HCT116 (cell line): ENCODE data around the gene GRK1.

ENCODE experiments used
- CBX3 ChIP-seq: IDR thresholded peaks from 2 replicates; pipeline ENCODE4 v1.6.1; 2012; ENCODE audit warnings: low read depth
- EZH2 ChIP-seq: fragments of 200-600 bp; sonication (generic); IDR thresholded peaks from 2 replicates; pipeline ENCODE4 v1.6.1; 2017; ENCODE audit warnings: antibody characterized with exemption, mixed run types
- EZH2phosphoT487 ChIP-seq: fragments of 200-600 bp; IDR thresholded peaks from 2 replicates; pipeline ENCODE4 v1.6.1; 2018; ENCODE audit warnings: antibody characterized with exemption, borderline replicate concordance
- JUND ChIP-seq: IDR thresholded peaks from 2 replicates; pipeline ENCODE4 v1.6.1; 2012
- POLR2AphosphoS5 ChIP-seq: IDR thresholded peaks from 2 replicates; pipeline ENCODE4 v1.6.1; 2011; ENCODE audit warnings: mild to moderate bottlenecking, low read depth, low read length, moderate library complexity
- YY1 ChIP-seq: IDR thresholded peaks from 2 replicates; pipeline ENCODE4 v1.6.1; 2011; ENCODE audit warnings: low read length, low read depth, moderate library complexity, mild to moderate bottlenecking; ENCODE audit not compliant: insufficient replicate concordance; ENCODE audit errors: extremely low read depth
- TF ChIP-seq, protein P1 (sequence below), 3 experiments: fragments of 200-600 bp in 1 of 3; sonication (generic) in 1 of 3; IDR thresholded peaks in 2 of 3; conservative IDR thresholded peaks in 1 of 3; 2 replicates each; pipeline ENCODE4 v1.5.1; 2012 to 2017; ENCODE audit warnings: low read depth in 2 of 3, low read length in 2 of 3, antibody characterized with exemption in 1 of 3, borderline replicate concordance in 1 of 3, control low read depth in 1 of 3, mild to moderate bottlenecking in 1 of 3, mixed read lengths in 1 of 3, mixed run types in 1 of 3, moderate library complexity in 1 of 3; ENCODE audit not compliant: insufficient read depth in 1 of 3
- TF ChIP-seq, protein P2 (sequence below): IDR thresholded peaks from 2 replicates; pipeline ENCODE4 v1.6.1; 2012
- TF ChIP-seq, protein P3 (sequence below): IDR thresholded peaks from 2 replicates; pipeline ENCODE4 v1.6.1; 2012; ENCODE audit warnings: low read depth

DNA sequence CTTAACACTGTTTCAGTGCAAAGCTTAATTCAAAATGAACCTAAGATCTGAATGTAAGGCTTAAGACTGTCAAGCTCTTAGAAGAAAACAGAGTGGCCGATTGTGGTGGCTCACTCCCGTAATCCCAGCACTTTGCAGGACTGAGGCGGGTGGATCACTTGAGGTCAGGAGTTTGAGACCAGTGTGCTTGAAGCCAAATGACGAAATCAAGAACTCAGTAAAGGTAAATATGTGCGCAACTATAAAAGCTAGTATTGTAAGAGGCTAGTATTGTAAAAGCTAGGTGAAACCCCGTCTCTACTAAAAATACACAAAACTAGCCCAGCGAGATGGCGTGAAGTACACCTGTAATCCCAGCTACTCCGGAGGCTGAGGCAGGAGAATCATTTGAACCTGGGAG is 21.7 kb upstream of the GRK1 start:
- TF ChIP-seq, protein P1, sequence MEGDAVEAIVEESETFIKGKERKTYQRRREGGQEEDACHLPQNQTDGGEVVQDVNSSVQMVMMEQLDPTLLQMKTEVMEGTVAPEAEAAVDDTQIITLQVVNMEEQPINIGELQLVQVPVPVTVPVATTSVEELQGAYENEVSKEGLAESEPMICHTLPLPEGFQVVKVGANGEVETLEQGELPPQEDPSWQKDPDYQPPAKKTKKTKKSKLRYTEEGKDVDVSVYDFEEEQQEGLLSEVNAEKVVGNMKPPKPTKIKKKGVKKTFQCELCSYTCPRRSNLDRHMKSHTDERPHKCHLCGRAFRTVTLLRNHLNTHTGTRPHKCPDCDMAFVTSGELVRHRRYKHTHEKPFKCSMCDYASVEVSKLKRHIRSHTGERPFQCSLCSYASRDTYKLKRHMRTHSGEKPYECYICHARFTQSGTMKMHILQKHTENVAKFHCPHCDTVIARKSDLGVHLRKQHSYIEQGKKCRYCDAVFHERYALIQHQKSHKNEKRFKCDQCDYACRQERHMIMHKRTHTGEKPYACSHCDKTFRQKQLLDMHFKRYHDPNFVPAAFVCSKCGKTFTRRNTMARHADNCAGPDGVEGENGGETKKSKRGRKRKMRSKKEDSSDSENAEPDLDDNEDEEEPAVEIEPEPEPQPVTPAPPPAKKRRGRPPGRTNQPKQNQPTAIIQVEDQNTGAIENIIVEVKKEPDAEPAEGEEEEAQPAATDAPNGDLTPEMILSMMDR (IDR thresholded peaks at IDR 0.05 in 2 of 3, conservative IDR thresholded peaks at IDR 0.05 in 1 of 3; ENCODE audit: borderline replicate concordance in 1 of 3, insufficient read depth in 1 of 3, low read depth in 2 of 3, low read length in 2 of 3): no peak
- TF ChIP-seq EZH2: no peak
- TF ChIP-seq, protein P2, sequence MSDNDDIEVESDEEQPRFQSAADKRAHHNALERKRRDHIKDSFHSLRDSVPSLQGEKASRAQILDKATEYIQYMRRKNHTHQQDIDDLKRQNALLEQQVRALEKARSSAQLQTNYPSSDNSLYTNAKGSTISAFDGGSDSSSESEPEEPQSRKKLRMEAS: no peak
- no peak for TF ChIP-seq POLR2AphosphoS5
- TF ChIP-seq, protein P3, sequence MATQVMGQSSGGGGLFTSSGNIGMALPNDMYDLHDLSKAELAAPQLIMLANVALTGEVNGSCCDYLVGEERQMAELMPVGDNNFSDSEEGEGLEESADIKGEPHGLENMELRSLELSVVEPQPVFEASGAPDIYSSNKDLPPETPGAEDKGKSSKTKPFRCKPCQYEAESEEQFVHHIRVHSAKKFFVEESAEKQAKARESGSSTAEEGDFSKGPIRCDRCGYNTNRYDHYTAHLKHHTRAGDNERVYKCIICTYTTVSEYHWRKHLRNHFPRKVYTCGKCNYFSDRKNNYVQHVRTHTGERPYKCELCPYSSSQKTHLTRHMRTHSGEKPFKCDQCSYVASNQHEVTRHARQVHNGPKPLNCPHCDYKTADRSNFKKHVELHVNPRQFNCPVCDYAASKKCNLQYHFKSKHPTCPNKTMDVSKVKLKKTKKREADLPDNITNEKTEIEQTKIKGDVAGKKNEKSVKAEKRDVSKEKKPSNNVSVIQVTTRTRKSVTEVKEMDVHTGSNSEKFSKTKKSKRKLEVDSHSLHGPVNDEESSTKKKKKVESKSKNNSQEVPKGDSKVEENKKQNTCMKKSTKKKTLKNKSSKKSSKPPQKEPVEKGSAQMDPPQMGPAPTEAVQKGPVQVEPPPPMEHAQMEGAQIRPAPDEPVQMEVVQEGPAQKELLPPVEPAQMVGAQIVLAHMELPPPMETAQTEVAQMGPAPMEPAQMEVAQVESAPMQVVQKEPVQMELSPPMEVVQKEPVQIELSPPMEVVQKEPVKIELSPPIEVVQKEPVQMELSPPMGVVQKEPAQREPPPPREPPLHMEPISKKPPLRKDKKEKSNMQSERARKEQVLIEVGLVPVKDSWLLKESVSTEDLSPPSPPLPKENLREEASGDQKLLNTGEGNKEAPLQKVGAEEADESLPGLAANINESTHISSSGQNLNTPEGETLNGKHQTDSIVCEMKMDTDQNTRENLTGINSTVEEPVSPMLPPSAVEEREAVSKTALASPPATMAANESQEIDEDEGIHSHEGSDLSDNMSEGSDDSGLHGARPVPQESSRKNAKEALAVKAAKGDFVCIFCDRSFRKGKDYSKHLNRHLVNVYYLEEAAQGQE: no peak
- TF ChIP-seq YY1: no peak
- no peak for TF ChIP-seq JUND
- TF ChIP-seq EZH2phosphoT487: no peak
- no peak for TF ChIP-seq CBX3
